Erythroblast (primary cell): ENCODE results near the gene ITPR1.

Experiments
- GATA1 ChIP-seq: IDR thresholded peaks from 2 replicates; pipeline ENCODE4 v1.6.1; 2011; ENCODE audit warnings: low read depth, mild to moderate bottlenecking, control low read depth, low read length, moderate library complexity
- POLR2A ChIP-seq: IDR thresholded peaks from 2 replicates; pipeline ENCODE4 v1.6.1; 2011; ENCODE audit warnings: mild to moderate bottlenecking, low read length

DNA sequence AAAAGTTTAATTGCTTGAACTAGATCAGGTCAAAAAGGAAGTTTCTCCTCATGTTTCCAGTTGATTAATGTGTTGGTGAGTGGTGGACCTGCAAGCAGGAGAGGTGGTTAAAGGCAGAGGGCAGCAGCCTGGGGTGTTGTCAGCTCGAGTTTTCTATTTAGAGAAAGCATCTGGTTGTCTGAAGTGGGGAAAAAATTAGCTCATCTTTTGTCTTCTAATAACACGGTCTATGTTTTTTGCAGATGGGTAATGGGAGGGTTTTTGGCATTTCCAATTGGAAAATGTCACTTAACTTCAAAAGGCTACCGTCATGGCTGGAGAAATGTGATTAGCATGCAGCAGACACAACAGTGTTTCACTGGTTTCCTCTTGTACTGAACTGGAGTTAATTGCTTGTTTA lies 122.6 kb downstream of the ITPR1 start:
- TF ChIP-seq POLR2A (no peak), GATA1 (no peak)
